H1 (cell line): ENCODE data around the gene LPAR3. TPM values are rescaled to one million over a fixed set of nuclear protein-coding genes. Genes with fewer than 3 reads are reported as not detected.

Experiments used
- CTCF ChIA-PET: fragments of 300-600 bp; sonication (Branson Sonifier 250); formaldehyde crosslinking; loops from one replicate; lab custom pipeline; 2021; ENCODE audit not compliant: partially characterized antibody; lab: Charles Lee
- POLR2A ChIA-PET: fragments of 300-600 bp; sonication (Branson Sonifier 250); formaldehyde crosslinking; loops from one replicate; lab custom pipeline; 2021; ENCODE audit warnings: inconsistent platforms; ENCODE audit not compliant: partially characterized antibody; lab: Charles Lee
- DNase-seq, 2 experiments: peaks; one replicate each; pipeline versions ENCODE4 v3.0.0 to v3.0.0-alpha.2; 2010 to 2022; ENCODE audit warnings: low spot score in 2 of 2, low read depth in 1 of 2, mixed read lengths in 1 of 2
- FAIRE-seq: peaks from 2 replicates; lab custom pipeline; 2011; peaks lifted over from hg19 to GRCh38; lab: Jason Lieb, UNC
- H2AFZ ChIP-seq: 2 replicates; pipeline ENCODE4 v1.8.1; 2012; ENCODE audit warnings: low read length, inconsistent platforms
- H2AK5ac ChIP-seq: 2 replicates; pipeline ENCODE4 v1.6.1; 2013; ENCODE audit warnings: low read depth, low read length
- H2BK120ac ChIP-seq: replicated peaks from 2 replicates; pipeline ENCODE3; 2013; ENCODE audit warnings: low read depth, low read length, inconsistent platforms
- H2BK12ac ChIP-seq: 2 replicates; pipeline ENCODE4 v1.6.1; 2013; ENCODE audit warnings: low read depth, low read length
- H2BK15ac ChIP-seq: 2 replicates; pipeline ENCODE4 v1.6.1; 2013; ENCODE audit warnings: low read length
- H2BK20ac ChIP-seq: 2 replicates; pipeline ENCODE4 v1.6.1; 2013; ENCODE audit warnings: low read length
- H2BK5ac ChIP-seq: 2 replicates; pipeline ENCODE4 v1.6.1; 2013; ENCODE audit warnings: low read depth, low read length
- H3K14ac ChIP-seq: 2 replicates; pipeline ENCODE4 v1.6.1; 2013; ENCODE audit warnings: inconsistent platforms; ENCODE audit not compliant: insufficient read length
- H3K18ac ChIP-seq: 2 replicates; pipeline ENCODE4 v1.6.1; 2013; ENCODE audit warnings: low read length; ENCODE audit errors: extremely low read depth
- H3K23ac ChIP-seq: 2 replicates; pipeline ENCODE4 v1.6.1; 2013; ENCODE audit warnings: inconsistent platforms; ENCODE audit not compliant: insufficient read length
- H3K23me2 ChIP-seq: 2 replicates; pipeline ENCODE4 v1.6.1; 2013; ENCODE audit warnings: low read depth, low read length
- H3K27ac ChIP-seq: 2 replicates; pipeline ENCODE4 v1.6.1; 2011; ENCODE audit warnings: low read depth, low read length, inconsistent platforms
- H3K27me3 ChIP-seq, 4 experiments: replicated peaks in 1 of 4; 1 replicate in 1 of 4; 2 replicates in 3 of 4; pipeline versions ENCODE4 v1.6.1 to v1.8.1; 2011 to 2013; ENCODE audit warnings: low read length in 3 of 4, mild to moderate bottlenecking in 3 of 4, inconsistent platforms in 2 of 4, mixed read lengths in 2 of 4, moderate library complexity in 1 of 4; ENCODE audit not compliant: control insufficient read depth in 3 of 4, insufficient read depth in 3 of 4; ENCODE audit errors: extremely low read depth in 1 of 4
- H3K36me3 ChIP-seq, 4 experiments: 2 replicates each; pipeline versions ENCODE4 v1.6.1 to v1.8.1; 2011 to 2013; ENCODE audit warnings: mild to moderate bottlenecking in 4 of 4, low read length in 3 of 4, moderate library complexity in 2 of 4, control low read depth in 1 of 4, inconsistent platforms in 1 of 4; ENCODE audit not compliant: insufficient read depth in 4 of 4, control insufficient read depth in 2 of 4
- H3K4ac ChIP-seq: replicated peaks from 2 replicates; pipeline ENCODE3; 2013; ENCODE audit warnings: low read length, low read depth, mixed read lengths, inconsistent platforms; ENCODE audit not compliant: insufficient read length
- H3K4me1 ChIP-seq, 4 experiments: replicated peaks in 1 of 4; 1 replicate in 1 of 4; 2 replicates in 3 of 4; pipeline versions ENCODE4 v1.6.1 to v1.8.1; 2011 to 2013; ENCODE audit warnings: low read length in 3 of 4, inconsistent platforms in 2 of 4, mixed read lengths in 1 of 4; ENCODE audit not compliant: insufficient read depth in 4 of 4, control insufficient read depth in 3 of 4
- H3K4me2 ChIP-seq, 2 experiments: 2 replicates each; pipeline versions ENCODE4 v1.6.1 to v1.8.1; 2011 to 2013; ENCODE audit warnings: low read depth in 2 of 2, low read length in 2 of 2, control low read depth in 1 of 2, inconsistent platforms in 1 of 2, mild to moderate bottlenecking in 1 of 2; ENCODE audit not compliant: insufficient read depth in 1 of 2
- H3K4me3 ChIP-seq, 4 experiments: fragments of 200-600, 300-600 bp in 1 of 4; sonication (generic), shearing (Covaris generic), sonication (Bioruptor Twin) in 1 of 4; 2 replicates each; pipeline versions ENCODE4 v1.5.1 to v1.8.1; 2011 to 2016; ENCODE audit warnings: low read length in 4 of 4, low read depth in 3 of 4, control low read depth in 2 of 4, inconsistent platforms in 2 of 4, mild to moderate bottlenecking in 2 of 4, mixed read lengths in 1 of 4, moderate library complexity in 1 of 4; ENCODE audit not compliant: insufficient read depth in 2 of 4; ENCODE audit errors: extremely low read depth in 1 of 4
- H3K56ac ChIP-seq: replicated peaks from 2 replicates; pipeline ENCODE3; 2013; ENCODE audit warnings: low read depth, mild to moderate bottlenecking, mixed read lengths, low read length, inconsistent platforms; ENCODE audit not compliant: insufficient read length
- H3K79me1 ChIP-seq: 2 replicates; pipeline ENCODE4 v1.6.1; 2013; ENCODE audit warnings: low read depth, low read length, control low read depth
- H3K79me2 ChIP-seq, 2 experiments: 2 replicates each; pipeline versions ENCODE4 v1.6.1 to v1.8.1; 2012 to 2013; ENCODE audit warnings: low read length in 2 of 2, mild to moderate bottlenecking in 2 of 2, inconsistent platforms in 1 of 2; ENCODE audit not compliant: insufficient read depth in 2 of 2, control insufficient read depth in 1 of 2
- H3K9ac ChIP-seq, 4 experiments: replicated peaks in 1 of 4; 1 replicate in 1 of 4; 2 replicates in 3 of 4; pipeline versions ENCODE4 v1.6.1 to v1.8.1; 2011 to 2013; ENCODE audit warnings: low read depth in 3 of 4, low read length in 3 of 4, control low read depth in 2 of 4, mild to moderate bottlenecking in 2 of 4, moderate library complexity in 2 of 4, inconsistent platforms in 1 of 4; ENCODE audit errors: extremely low read depth in 1 of 4
- H3K9me3 ChIP-seq, 2 experiments: 2 replicates each; pipeline versions ENCODE4 v1.6.1 to v1.8.1; 2012 to 2013; ENCODE audit warnings: mild to moderate bottlenecking in 2 of 2, moderate library complexity in 2 of 2, control low read depth in 1 of 2, inconsistent platforms in 1 of 2, low read depth in 1 of 2, low read length in 1 of 2, mixed read lengths in 1 of 2; ENCODE audit not compliant: insufficient read depth in 2 of 2
- H4K20me1 ChIP-seq, 2 experiments: replicated peaks in 1 of 2; 2 replicates each; pipeline versions ENCODE3 to v1.8.1; 2011 to 2013; ENCODE audit warnings: inconsistent platforms in 2 of 2, low read length in 2 of 2, mild to moderate bottlenecking in 1 of 2; ENCODE audit not compliant: insufficient read depth in 2 of 2, control insufficient read depth in 1 of 2
- H4K5ac ChIP-seq: 2 replicates; pipeline ENCODE4 v1.6.1; 2013; ENCODE audit warnings: low read length, low read depth, mixed read lengths, inconsistent platforms; ENCODE audit not compliant: insufficient read length
- H4K8ac ChIP-seq: 2 replicates; pipeline ENCODE4 v1.8.0; 2013; ENCODE audit warnings: mild to moderate bottlenecking, moderate library complexity, low read length, inconsistent platforms; ENCODE audit not compliant: insufficient read depth; ENCODE audit errors: extremely low read depth
- H4K91ac ChIP-seq: replicated peaks from 2 replicates; pipeline ENCODE3; 2013; ENCODE audit warnings: low read length, mixed read lengths, inconsistent platforms; ENCODE audit not compliant: insufficient read length
- KDM5A ChIP-seq: fragments of 200-600 bp; IDR thresholded peaks from 2 replicates; pipeline ENCODE4 v1.7.1; 2012; ENCODE audit warnings: mild to moderate bottlenecking, low read length, inconsistent platforms, mixed read lengths
- MAX ChIP-seq: IDR thresholded peaks from 2 replicates; pipeline ENCODE4 v1.6.1; 2012; ENCODE audit warnings: inconsistent platforms
- WGBS, 2 experiments: shearing (Covaris generic) in 1 of 2; methylation state at CpG; one replicate each; pipeline versions ENCODE4 v1.1.6 to v1.1.7; 2013 to 2015; ENCODE audit warnings: low lambda C conversion rate in 2 of 2, mixed read lengths in 2 of 2, inconsistent platforms in 1 of 2, low coverage in 1 of 2, missing lambda C conversion rate in 1 of 2; ENCODE audit not compliant: insufficient replicate concordance in 2 of 2, insufficient coverage in 1 of 2, insufficient read length in 1 of 2; ENCODE audit errors: extremely low coverage in 1 of 2, missing lambda C conversion rate in 1 of 2; 5-methylcytosine and 5-hydroxymethylcytosine counted together
- polyA plus RNA-seq, 7 experiments: library from polyadenylated mRNA; depleted of rRNA in 3 of 7; stranded (reverse) in 5 of 7; unstranded in 2 of 7; fragments of >200 nt in 5 of 7; fragments of 200-250 nt in 2 of 7; gene quantifications; 1 replicate in 5 of 7; 2 replicates in 1 of 7; 4 replicates in 1 of 7; pipeline versions ENCODE4 v1.2.1 to v1.2.3, GENCODE V29; 2011 to 2013; ENCODE audit warnings: missing spikeins in 2 of 7, mixed read lengths in 2 of 7
- total RNA-seq: library from RNA; stranded (reverse); fragmentation: NEBNext Ultra II Directional; extraction: Animal tissue kit (Norgen Biotek cat#: 25700); gene quantifications from 2 replicates; pipeline ENCODE4 v1.2.1, GENCODE V29; 2021

The LPAR3 gene
- total and polyA plus RNA-seq, 2 of the 8 experiments (the other 6 are each of a cell fraction or from before 2014, with no cell fraction given), result 17.1 to 25.4 TPM

GRCh38 chr1:84899969-84900368 is 7.0 kb upstream of the LPAR3 start:
- Histone ChIP-seq H3K56ac (no peak overlapping the region), H3K79me2 (no peaks in the 10 kb centered on the region), H2BK5ac (no peak overlapping the region), H3K4me2 (no peak overlapping the region), H3K4me3 (no peak overlapping the region), H3K23ac (no peak overlapping the region), H2BK20ac (no peak overlapping the region), H3K18ac (no peak overlapping the region), H2AFZ (no peak overlapping the region), H4K20me1 (no peaks in the 10 kb centered on the region), H2BK15ac (no peak overlapping the region), H3K27me3 (no peaks in the 10 kb centered on the region), H3K36me3 (no peaks in the 10 kb centered on the region), H3K4ac (no peak overlapping the region), H3K9me3 (peaks cover 5 to 10% of the 10 kb centered on the region in 2 experiments; a peak in 1 of 4 replicates), H3K14ac (no peak overlapping the region), H4K91ac (no peak overlapping the region), H3K27ac (no peak overlapping the region), H2AK5ac (no peak overlapping the region), H4K8ac (no peak overlapping the region), H4K5ac (no peak overlapping the region), H3K4me1 (peaks cover 0 to 8% (median 2%) of the 10 kb centered on the region in 4 experiments; a peak in 2 of 7 replicates), H2BK120ac (no peak overlapping the region), H3K79me1 (no peaks in the 10 kb centered on the region), H2BK12ac (no peak overlapping the region), H3K23me2 (no peaks in the 10 kb centered on the region), H3K9ac (no peak overlapping the region)
- CTCF ChIA-PET, result interaction anchor here (1.1 kb wide), 1 partner anchor 140 kb away, joined by 3 read pairs; no protein-coding TSS in a partner anchor
- POLR2A ChIA-PET, result no interaction called here
- 90% methylated on average over 1 of the region's 1 CpG; no CpG with 5 or more reads in 1 of the 2 experiments for WGBS, 2 experiments
- no peak for DNase-seq
- no peak for FAIRE-seq
- no peak for TF ChIP-seq MAX
- no peak for TF ChIP-seq KDM5A
